ENCODE data around the gene ELOB. TPM values are rescaled to one million over a fixed set of nuclear protein-coding genes. Genes with fewer than 3 reads are reported as not detected.

Gene ELOB
- total and polyA plus RNA-seq, 2 of the 8 experiments (the other 6 are each of a cell fraction or from before 2014, with no cell fraction given) = 237 to 1,357 TPM

DNA sequence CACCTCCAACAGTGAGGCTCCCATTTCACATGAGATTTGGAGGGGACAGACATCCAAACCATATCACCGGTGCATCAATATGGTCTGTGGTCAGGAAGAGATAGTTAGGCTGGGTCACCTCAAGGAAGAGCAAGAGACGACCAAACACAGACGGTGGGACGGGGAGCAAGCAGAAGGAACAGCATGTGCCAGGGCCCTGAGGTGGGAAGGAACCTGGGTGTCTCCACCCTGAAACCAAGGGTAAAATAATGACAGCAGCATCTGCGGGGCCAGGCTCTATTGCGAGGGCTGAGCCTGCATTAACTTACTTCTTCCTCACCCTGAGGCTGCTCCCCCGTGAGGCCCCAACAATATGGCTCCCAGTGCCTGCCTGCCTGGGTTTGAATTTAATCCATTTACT lies 31.1 kb upstream of the ELOB start:
- Histone ChIP-seq H3K79me2 (ENCODE audit: control insufficient read depth in 1 of 2, insufficient read depth in 2 of 2, low read length in 2 of 2) (no peaks in the 10 kb centered on the region), H3K4me2 (ENCODE audit: insufficient read depth in 1 of 2, low read depth in 2 of 2, low read length in 2 of 2) (no peak overlapping the region), H3K23me2 (ENCODE audit: low read depth, low read length) (no peaks in the 10 kb centered on the region), H4K8ac (ENCODE audit: extremely low read depth, insufficient read depth, low read length) (no peak overlapping the region), H3K18ac (ENCODE audit: extremely low read depth, low read length) (no peak overlapping the region), H2BK120ac (replicated peaks; ENCODE audit: low read depth, low read length) (no peak overlapping the region), H3K56ac (replicated peaks; ENCODE audit: insufficient read length, low read depth, low read length) (no peak overlapping the region), H3K9me3 (ENCODE audit: insufficient read depth in 2 of 2, low read depth in 1 of 2, low read length in 1 of 2) (peaks cover 13 to 24% of the 10 kb centered on the region in 2 experiments), H3K4me3 (ENCODE audit: extremely low read depth in 1 of 4, insufficient read depth in 2 of 4, low read depth in 3 of 4, low read length in 4 of 4) (no peak overlapping the region), H2BK20ac (ENCODE audit: low read length) (no peak overlapping the region), H3K4me1 (replicated peaks in 1 of 4; ENCODE audit: control insufficient read depth in 3 of 4, insufficient read depth in 4 of 4, low read length in 3 of 4) (peaks cover 0 to 7% (median 1%) of the 10 kb centered on the region in 4 experiments; a peak in 2 of 7 replicates), H4K20me1 (replicated peaks in 1 of 2; ENCODE audit: control insufficient read depth in 1 of 2, insufficient read depth in 2 of 2, low read length in 2 of 2) (peaks cover 0 to 2% of the 10 kb centered on the region in 2 experiments), H3K36me3 (ENCODE audit: control insufficient read depth in 2 of 4, insufficient read depth in 4 of 4, low read length in 3 of 4) (no peaks in the 10 kb centered on the region), H2BK5ac (ENCODE audit: low read depth, low read length) (no peak overlapping the region), H3K14ac (ENCODE audit: insufficient read length) (no peak overlapping the region), H3K23ac (ENCODE audit: insufficient read length) (no peak overlapping the region), H3K79me1 (ENCODE audit: low read depth, low read length) (no peaks in the 10 kb centered on the region), H2AFZ (ENCODE audit: low read length) (no peak overlapping the region), H3K9ac (replicated peaks in 1 of 4; ENCODE audit: extremely low read depth in 1 of 4, low read depth in 3 of 4, low read length in 3 of 4) (no peak overlapping the region), H3K27ac (ENCODE audit: low read depth, low read length) (no peak overlapping the region), H3K27me3 (replicated peaks in 1 of 4; ENCODE audit: control insufficient read depth in 3 of 4, extremely low read depth in 1 of 4, insufficient read depth in 3 of 4, low read length in 3 of 4) (peaks cover 0 to 2% (median 0%) of the 10 kb centered on the region in 4 experiments; a peak in 1 of 7 replicates), H2BK15ac (ENCODE audit: low read length) (no peak overlapping the region), H2AK5ac (ENCODE audit: low read depth, low read length) (peak overlapping the region; percentile 65; the same call in 1 of the 2 replicates), H2BK12ac (ENCODE audit: low read depth, low read length) (no peak overlapping the region), H4K5ac (ENCODE audit: insufficient read length, low read depth, low read length) (no peak overlapping the region), H4K91ac (replicated peaks; ENCODE audit: insufficient read length, low read length) (no peak overlapping the region), H3K4ac (replicated peaks; ENCODE audit: insufficient read length, low read depth, low read length) (no peak overlapping the region)
- ChIA-PET CTCF (ENCODE audit: partially characterized antibody) (interaction anchor here (0.9 to 2.0 kb wide), 4 partner anchors 8 to 24 kb away, joined by 3 to 9 read pairs (median 4); partner anchors contain the start of gene PRSS21), POLR2A (ENCODE audit: partially characterized antibody) (no interaction called here)
- DNase-seq (ENCODE audit: low read depth in 1 of 2, low spot score in 2 of 2) = no peak
- FAIRE-seq = no peak
- WGBS, 2 experiments (ENCODE audit: extremely low coverage in 1 of 2, insufficient coverage in 1 of 2, insufficient read length in 1 of 2, insufficient replicate concordance in 2 of 2, low coverage in 1 of 2, low lambda C conversion rate in 2 of 2, missing lambda C conversion rate in 1 of 2) = 86% methylated on average over 7 of the region's 7 CpGs; no CpG with 5 or more reads in 1 of the 2 experiments
- no peak for TF ChIP-seq CTBP2 (IDR thresholded peaks at IDR 0.05; ENCODE audit: borderline replicate concordance, insufficient read depth, insufficient read length, low read length)
- no peak for TF ChIP-seq CHD2 (IDR thresholded peaks at IDR 0.05; ENCODE audit: low read length)
- no peak for TF ChIP-seq TBP (IDR thresholded peaks at IDR 0.05; ENCODE audit: low read depth, low read length)
- no peak for TF ChIP-seq SRF (IDR thresholded peaks at IDR 0.05; ENCODE audit: low read depth, low read length)
- TF ChIP-seq CBX5 (IDR thresholded peaks at IDR 0.05; ENCODE audit: low read depth, low read length) = no peak
- no peak for TF ChIP-seq SAP30 (IDR thresholded peaks at IDR 0.05; ENCODE audit: insufficient read depth, insufficient replicate concordance, low read length)
- no peak for TF ChIP-seq TAF1 (IDR thresholded peaks at IDR 0.05; ENCODE audit: low read depth, low read length)
- TF ChIP-seq KDM4A (IDR thresholded peaks at IDR 0.05; ENCODE audit: low read depth, low read length, severe bottlenecking) = no peak
- no peak for TF ChIP-seq JUND (IDR thresholded peaks at IDR 0.05; ENCODE audit: low read length)
